ENCODE measurements around the gene KCNQ1. TPM values are rescaled to one million over a fixed set of nuclear protein-coding genes. Genes with fewer than 3 reads are reported as not detected.

Gene KCNQ1
- total and polyA plus RNA-seq, 2 of the 13 experiments (the other 11 are each of a cell fraction or from before 2014, with no cell fraction given): 0.02 to 0.08 TPM

GRCh38 chr11:2571598-2572281 lies 126.9 kb downstream of the KCNQ1 start (continued):
- no peak for TF ChIP-seq ZBTB7B (CRISPR knock-in tag; IDR thresholded peaks at IDR 0.05)
- TF ChIP-seq RELA (CRISPR knock-in tag; IDR thresholded peaks at IDR 0.05): no peak

GRCh38 chr11:2572491-2573239 lies 127.9 kb downstream of the KCNQ1 start:
- ChIA-PET CTCF (ENCODE audit: low intra/inter-chr PET ratio, low total read pairs) (no interaction called here), POLR2A (no interaction called here)
- FAIRE-seq: no peak
- Histone ChIP-seq H3K4me1 (ENCODE audit: insufficient read depth, low read length) (peaks cover 10% of the 10 kb centered on the region), H3K27ac (ENCODE audit: extremely low read length, insufficient read depth, low read length) (no peak overlapping the region), H3K36me3 (replicated peaks in 1 of 2; ENCODE audit: control insufficient read depth in 1 of 2, insufficient read depth in 2 of 2, low read length in 2 of 2) (no peaks in the 10 kb centered on the region), H3K4me3 (replicated peaks in 1 of 3; ENCODE audit: insufficient read depth in 1 of 3, low read depth in 2 of 3, low read length in 3 of 3) (no peak overlapping the region), H2AFZ (ENCODE audit: low read length) (no peak overlapping the region), H3K4me2 (ENCODE audit: low read depth, low read length) (no peak overlapping the region), H3K9ac (ENCODE audit: insufficient read depth, low read depth, low read length) (no peak overlapping the region), H3K9me3 (ENCODE audit: low read length) (no peaks in the 10 kb centered on the region), H3K79me2 (ENCODE audit: insufficient read depth, low read length) (no peaks in the 10 kb centered on the region), H4K20me1 (ENCODE audit: insufficient read depth, low read length) (no peaks in the 10 kb centered on the region), H3K27me3 (ENCODE audit: control insufficient read depth in 1 of 2, insufficient read depth in 2 of 2, low read length in 2 of 2) (peaks cover 15 to 57% of the 10 kb centered on the region in 2 experiments)
- DNase-seq (ENCODE audit: low spot score): no peak
- WGBS (ENCODE audit: low lambda C conversion rate): 60% methylated on average over 28 of the region's 33 CpGs
- BruUV-seq (replicated peaks): no TSS peak
- intact Hi-C loops (cut with micrococcal nuclease; ENCODE audit: unreplicated experiment) (no loop called here), in situ Hi-C loops (cut with HindIII; ENCODE audit: extremely low pct_ligation_motif_present, low pct_unique_long_range_greater_than_20kb) (no loop called here)
- peak; percentile 14; the same call in 1 of the 3 replicates for ATAC-seq
- TF ChIP-seq PREB (CRISPR knock-in tag; IDR thresholded peaks at IDR 0.05): no peak
- no peak for TF ChIP-seq ZNF841 (CRISPR knock-in tag; IDR thresholded peaks at IDR 0.05; ENCODE audit: borderline replicate concordance)
- no peak for TF ChIP-seq TCF7 (IDR thresholded peaks at IDR 0.05; ENCODE audit: low read depth)
- no peak for TF ChIP-seq NFE2L1 (CRISPR knock-in tag; IDR thresholded peaks at IDR 0.05; ENCODE audit: borderline replicate concordance)
- TF ChIP-seq, protein P1, sequence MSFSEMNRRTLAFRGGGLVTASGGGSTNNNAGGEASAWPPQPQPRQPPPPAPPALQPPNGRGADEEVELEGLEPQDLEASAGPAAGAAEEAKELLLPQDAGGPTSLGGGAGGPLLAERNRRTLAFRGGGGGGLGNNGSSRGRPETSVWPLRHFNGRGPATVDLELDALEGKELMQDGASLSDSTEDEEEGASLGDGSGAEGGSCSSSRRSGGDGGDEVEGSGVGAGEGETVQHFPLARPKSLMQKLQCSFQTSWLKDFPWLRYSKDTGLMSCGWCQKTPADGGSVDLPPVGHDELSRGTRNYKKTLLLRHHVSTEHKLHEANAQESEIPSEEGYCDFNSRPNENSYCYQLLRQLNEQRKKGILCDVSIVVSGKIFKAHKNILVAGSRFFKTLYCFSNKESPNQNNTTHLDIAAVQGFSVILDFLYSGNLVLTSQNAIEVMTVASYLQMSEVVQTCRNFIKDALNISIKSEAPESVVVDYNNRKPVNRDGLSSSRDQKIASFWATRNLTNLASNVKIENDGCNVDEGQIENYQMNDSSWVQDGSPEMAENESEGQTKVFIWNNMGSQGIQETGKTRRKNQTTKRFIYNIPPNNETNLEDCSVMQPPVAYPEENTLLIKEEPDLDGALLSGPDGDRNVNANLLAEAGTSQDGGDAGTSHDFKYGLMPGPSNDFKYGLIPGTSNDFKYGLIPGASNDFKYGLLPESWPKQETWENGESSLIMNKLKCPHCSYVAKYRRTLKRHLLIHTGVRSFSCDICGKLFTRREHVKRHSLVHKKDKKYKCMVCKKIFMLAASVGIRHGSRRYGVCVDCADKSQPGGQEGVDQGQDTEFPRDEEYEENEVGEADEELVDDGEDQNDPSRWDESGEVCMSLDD (CRISPR knock-in tag; IDR thresholded peaks at IDR 0.05; ENCODE audit: borderline replicate concordance): no peak
- no peak for TF ChIP-seq YEATS4 (CRISPR knock-in tag; IDR thresholded peaks at IDR 0.05; ENCODE audit: borderline replicate concordance)
- TF ChIP-seq KLF6 (CRISPR knock-in tag; IDR thresholded peaks at IDR 0.05): no peak
- TF ChIP-seq ZNF609 (CRISPR knock-in tag; IDR thresholded peaks at IDR 0.05; ENCODE audit: borderline replicate concordance): no peak
- TF ChIP-seq, protein P2, sequence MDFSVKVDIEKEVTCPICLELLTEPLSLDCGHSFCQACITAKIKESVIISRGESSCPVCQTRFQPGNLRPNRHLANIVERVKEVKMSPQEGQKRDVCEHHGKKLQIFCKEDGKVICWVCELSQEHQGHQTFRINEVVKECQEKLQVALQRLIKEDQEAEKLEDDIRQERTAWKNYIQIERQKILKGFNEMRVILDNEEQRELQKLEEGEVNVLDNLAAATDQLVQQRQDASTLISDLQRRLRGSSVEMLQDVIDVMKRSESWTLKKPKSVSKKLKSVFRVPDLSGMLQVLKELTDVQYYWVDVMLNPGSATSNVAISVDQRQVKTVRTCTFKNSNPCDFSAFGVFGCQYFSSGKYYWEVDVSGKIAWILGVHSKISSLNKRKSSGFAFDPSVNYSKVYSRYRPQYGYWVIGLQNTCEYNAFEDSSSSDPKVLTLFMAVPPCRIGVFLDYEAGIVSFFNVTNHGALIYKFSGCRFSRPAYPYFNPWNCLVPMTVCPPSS (IDR thresholded peaks at IDR 0.05): no peak

Measured in HepG2 (cell line).